Calu3 (cell line): ENCODE results near the gene SORT1. TPM values are rescaled to one million over a fixed set of nuclear protein-coding genes. Genes with fewer than 3 reads are reported as not detected.
"Not testable (repeated sequence)": the region's sequence is repeated elsewhere in the genome, so short reads cannot be mapped to it uniquely, and the experiment has no call there.

ENCODE experiments used
- BruUV-seq: library from RNA; stranded (reverse); fragments of 400-500 nt; replicated peaks from 2 replicates; lab custom pipeline; 2021; lab: Mats Ljungman, UMichigan
- CTCF ChIA-PET: fragments of 300-600 bp; sonication (Branson Sonifier 250); formaldehyde crosslinking; loops from one replicate; lab custom pipeline; 2022; ENCODE audit warnings: antibody characterized with exemption; lab: Charles Lee
- DNase-seq: peaks from one replicate; pipeline ENCODE4 v3.0.0; 2022
- H3K27ac Mint-ChIP-seq: one replicate; pipeline ENCODE4 v1.8.0; 2022; ENCODE audit warnings: mixed read lengths; ENCODE audit not compliant: unreplicated experiment
- H3K27me3 Mint-ChIP-seq: one replicate; pipeline ENCODE4 v1.8.0; 2022; ENCODE audit warnings: mixed read lengths; ENCODE audit not compliant: unreplicated experiment
- H3K36me3 Mint-ChIP-seq: one replicate; pipeline ENCODE4 v1.8.0; 2022; ENCODE audit warnings: mild to moderate bottlenecking, moderate library complexity, mixed read lengths; ENCODE audit not compliant: insufficient read depth, unreplicated experiment
- H3K4me1 Mint-ChIP-seq: one replicate; pipeline ENCODE4 v1.8.0; 2022; ENCODE audit warnings: mild to moderate bottlenecking, low read depth, mixed read lengths; ENCODE audit not compliant: unreplicated experiment
- H3K4me3 Mint-ChIP-seq: one replicate; pipeline ENCODE4 v1.8.0; 2022; ENCODE audit warnings: mild to moderate bottlenecking, low read depth, moderate library complexity, mixed read lengths; ENCODE audit not compliant: unreplicated experiment
- H3K9me3 Mint-ChIP-seq: one replicate; pipeline ENCODE4 v1.8.0; 2022; ENCODE audit warnings: low read depth, mixed read lengths; ENCODE audit not compliant: unreplicated experiment
- CTCF ChIP-seq: fragments of 200-600 bp; IDR thresholded peaks from one replicate; pipeline ENCODE4 v1.8.0; 2022; ENCODE audit warnings: antibody characterized with exemption; ENCODE audit not compliant: unreplicated experiment
- intact Hi-C: fragments of 100-400 bp; cut with micrococcal nuclease; formaldehyde crosslinking; loops from one replicate; pipeline ENCODE4 v1.10.0; 2022; ENCODE audit not compliant: unreplicated experiment
- total RNA-seq: library from RNA; stranded (reverse); gene quantifications from 2 replicates; pipeline ENCODE4 v1.2.3, GENCODE V29; 2022

SORT1 gene
- total RNA-seq, 1 experiment from 2014 or later, result 68.2 TPM

GRCh38 chr1:109396513-109396839 lies 1.2 kb downstream of the SORT1 start:
- CTCF ChIA-PET, result no interaction called here
- intact Hi-C loops, result loop anchor here (10.0 kb wide), 1 partner anchor 202 kb away; no protein-coding TSS in a partner anchor
- Mint-ChIP-seq H3K4me1 (peaks cover 36% of the 10 kb centered on the region), H3K9me3 (no peaks in the 10 kb centered on the region), H3K4me3 (peak overlapping the region; percentile 78), H3K27me3 (no peaks in the 10 kb centered on the region), H3K36me3 (peaks cover 14% of the 10 kb centered on the region), H3K27ac (no peak overlapping the region)
- no peak for DNase-seq
- BruUV-seq, result no TSS peak
- no peak for TF ChIP-seq CTCF

- no peak for DNase-seq
- BruUV-seq, result no TSS peak
- Mint-ChIP-seq H3K27me3 (no peaks in the 10 kb centered on the region), H3K4me3 (peak overlapping the region; percentile 78), H3K27ac (no peak overlapping the region), H3K9me3 (no peaks in the 10 kb centered on the region), H3K36me3 (peaks cover 14% of the 10 kb centered on the region), H3K4me1 (peaks cover 36% of the 10 kb centered on the region)
- no peak for TF ChIP-seq CTCF
- CTCF ChIA-PET, result no interaction called here
- intact Hi-C loops, result loop anchor here (10.0 kb wide), 1 partner anchor 201 kb away; no protein-coding TSS in a partner anchor
These were observed 1.9 kb downstream of the SORT1 start for GRCh38 chr1:109395602-109396512.

- H3K27me3 Mint-ChIP-seq, CTCF ChIA-PET, DNase-seq, H3K27ac Mint-ChIP-seq, BruUV-seq, H3K9me3 Mint-ChIP-seq: not testable (repeated sequence)
- intact Hi-C loops, result loop anchor here (10.0 kb wide), 1 partner anchor 200 kb away; no protein-coding TSS in a partner anchor
- Mint-ChIP-seq H3K36me3 (peaks cover 14% of the 10 kb centered on the region), H3K4me1 (peaks cover 39% of the 10 kb centered on the region), H3K4me3 (peak overlapping the region; percentile 78)
These were observed 2.5 kb downstream of the SORT1 start for GRCh38 chr1:109395282-109395599.

GRCh38 chr1:109394591-109395281 lies 3.0 kb downstream of the SORT1 start:
- no peak for DNase-seq
- no peak overlapping the region for H3K27ac Mint-ChIP-seq
- no peaks in the 10 kb centered on the region for H3K9me3 Mint-ChIP-seq
- no peak overlapping the region for H3K4me3 Mint-ChIP-seq
- TF ChIP-seq CTCF, result no peak
- no peaks in the 10 kb centered on the region for H3K27me3 Mint-ChIP-seq
- H3K36me3 Mint-ChIP-seq, result peaks cover 14% of the 10 kb centered on the region
- no TSS peak for BruUV-seq
- CTCF ChIA-PET, result no interaction called here
- intact Hi-C loops, result loop anchor here (10.0 kb wide), 1 partner anchor 200 kb away; no protein-coding TSS in a partner anchor
- peaks cover 44% of the 10 kb centered on the region for H3K4me1 Mint-ChIP-seq
